ENCODE data around the gene ETV3. TPM values are rescaled to one million over a fixed set of nuclear protein-coding genes. Genes with fewer than 3 reads are reported as not detected.

The ETV3 gene
- polyA plus RNA-seq, 3 donors, result 4.8 to 62.3 (median 6.3) TPM

DNA sequence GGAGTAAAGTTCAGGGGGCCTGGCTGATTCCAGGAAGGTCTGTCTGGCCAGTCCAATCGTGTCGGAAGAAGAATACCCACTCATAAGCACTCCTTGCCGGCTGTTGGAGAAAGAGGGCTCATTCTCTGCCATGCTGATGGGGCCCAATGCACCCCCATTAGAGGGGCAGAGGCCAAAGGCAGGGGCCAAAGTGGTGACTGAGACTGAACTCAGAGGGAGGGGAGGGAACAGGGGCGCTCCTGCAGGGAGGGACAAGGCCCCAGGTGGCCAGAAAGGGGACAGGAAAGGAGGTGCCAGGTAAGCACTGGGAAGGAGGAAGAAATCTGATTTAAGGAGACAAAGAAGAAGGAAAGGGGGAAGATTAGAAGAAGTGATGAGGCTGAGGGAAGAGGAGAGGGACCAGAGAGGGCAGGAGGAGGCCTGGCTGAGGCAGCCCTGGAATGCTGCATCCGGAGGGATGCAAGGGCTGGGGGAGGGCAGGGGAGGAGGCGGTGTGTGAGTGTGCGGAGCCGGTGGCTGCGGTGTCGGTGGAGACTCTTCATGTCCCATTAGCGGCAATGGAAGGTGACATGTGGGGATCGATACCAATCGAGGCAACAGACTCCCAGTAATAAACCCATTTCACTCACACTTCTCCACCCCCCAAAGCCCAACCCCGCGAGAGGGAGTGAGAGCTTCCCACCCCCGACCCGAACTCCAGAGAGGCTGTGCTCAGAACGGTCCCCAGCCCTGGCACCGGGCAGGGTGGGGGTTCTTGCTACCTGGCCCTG is 26.6 kb downstream of the ETV3 start:
- intact Hi-C loops (cut with micrococcal nuclease), result no loop called here
- H3K9me3 Mint-ChIP-seq, result peaks cover 0 to 2% (median 0%) of the 10 kb centered on the region in 7 donors
- no peak for TF ChIP-seq CTCF (IDR thresholded peaks at IDR 0.05)
- Histone ChIP-seq H3K27ac (ENCODE audit: low read depth in 1 of 2, low read length in 2 of 2) (no peak overlapping the region), H3K36me3 (replicated peaks in 1 of 2; ENCODE audit: control insufficient read depth in 1 of 2, insufficient read depth in 2 of 2, low read length in 2 of 2) (no peaks in the 10 kb centered on the region), H2AFZ (ENCODE audit: insufficient read depth, low read depth, low read length, poor library complexity, severe bottlenecking) (no peak overlapping the region), H3K9me3 (replicated peaks in 1 of 2; ENCODE audit: control insufficient read depth in 1 of 2, insufficient read depth in 1 of 2, low read length in 2 of 2) (no peaks in the 10 kb centered on the region), H3K9ac (ENCODE audit: insufficient read depth, low read length, poor library complexity, severe bottlenecking) (no peak overlapping the region), H3K79me2 (ENCODE audit: insufficient read depth, low read length) (no peaks in the 10 kb centered on the region), H3K4me1 (ENCODE audit: control insufficient read depth in 1 of 2, insufficient read depth in 2 of 2, low read length in 2 of 2) (peaks cover 33 to 38% of the 10 kb centered on the region in 2 donors), H3K4me3 (replicated peaks in 1 of 3; ENCODE audit: low read depth in 2 of 3, low read length in 3 of 3) (no peak overlapping the region), H4K20me1 (ENCODE audit: insufficient read depth, low read length) (no peaks in the 10 kb centered on the region), H3K4me2 (replicated peaks; ENCODE audit: extremely low read depth, low read length, poor library complexity, severe bottlenecking) (no peak overlapping the region), H3K27me3 (ENCODE audit: control insufficient read depth in 2 of 2, insufficient read depth in 2 of 2, low read length in 2 of 2) (peaks cover 0 to 5% of the 10 kb centered on the region in 2 donors)
- peaks cover 37% of the 10 kb centered on the region for H3K4me1 Mint-ChIP-seq
- DNase-seq, result no peak
- no peak overlapping the region for H3K4me3 Mint-ChIP-seq
- peaks cover 9 to 35% (median 23%) of the 10 kb centered on the region in 3 donors for H3K27me3 Mint-ChIP-seq (ENCODE audit: low read depth in 3 of 3)
- H3K36me3 Mint-ChIP-seq, result peaks cover 0 to 5% of the 10 kb centered on the region in 2 donors
- peak overlapping the region in 3 of 7 donors; percentile 3 to 69 (median 35) for H3K27ac Mint-ChIP-seq
- WGBS (ENCODE audit: insufficient coverage), result 85% methylated on average over 11 of the region's 19 CpGs

- no peak for DNase-seq
- peaks cover 42 to 47% of the 10 kb centered on the region in 2 donors for H3K4me1 ChIP-seq (ENCODE audit: control insufficient read depth in 1 of 2, insufficient read depth in 2 of 2, low read length in 2 of 2)
- H3K79me2 ChIP-seq (ENCODE audit: insufficient read depth, low read length), result no peaks in the 10 kb centered on the region
- no peaks in the 10 kb centered on the region for H3K36me3 ChIP-seq (replicated peaks in 1 of 2; ENCODE audit: control insufficient read depth in 1 of 2, insufficient read depth in 2 of 2, low read length in 2 of 2)
- H3K9me3 ChIP-seq (replicated peaks in 1 of 2; ENCODE audit: control insufficient read depth in 1 of 2, insufficient read depth in 1 of 2, low read length in 2 of 2), result no peaks in the 10 kb centered on the region
- H3K27ac ChIP-seq (ENCODE audit: low read depth in 1 of 2, low read length in 2 of 2), result no peak overlapping the region
- Mint-ChIP-seq H3K4me1 (peaks cover 46% of the 10 kb centered on the region), H3K9me3 (peaks cover 0 to 2% (median 0%) of the 10 kb centered on the region in 7 donors), H3K4me3 (no peak overlapping the region), H3K36me3 (peaks cover 2 to 8% of the 10 kb centered on the region in 2 donors), H3K27ac (peak overlapping the region in 2 of 7 donors; percentile 23 to 77), H3K27me3 (ENCODE audit: low read depth in 3 of 3) (peaks cover 9 to 35% (median 23%) of the 10 kb centered on the region in 3 donors)
- no peak overlapping the region for H3K9ac ChIP-seq (ENCODE audit: insufficient read depth, low read length, poor library complexity, severe bottlenecking)
- no peak overlapping the region for H3K4me3 ChIP-seq (replicated peaks in 1 of 3; ENCODE audit: low read depth in 2 of 3, low read length in 3 of 3)
- no CpG with 5 or more reads among the region's 3 CpGs for WGBS (ENCODE audit: insufficient coverage)
- H2AFZ ChIP-seq (ENCODE audit: insufficient read depth, low read depth, low read length, poor library complexity, severe bottlenecking), result no peak overlapping the region
- no peak overlapping the region for H3K4me2 ChIP-seq (replicated peaks; ENCODE audit: extremely low read depth, low read length, poor library complexity, severe bottlenecking)
- H4K20me1 ChIP-seq (ENCODE audit: insufficient read depth, low read length), result no peaks in the 10 kb centered on the region
- no peak for TF ChIP-seq CTCF (IDR thresholded peaks at IDR 0.05)
- H3K27me3 ChIP-seq (ENCODE audit: control insufficient read depth in 2 of 2, insufficient read depth in 2 of 2, low read length in 2 of 2), result peaks cover 0 to 5% of the 10 kb centered on the region in 2 donors
- intact Hi-C loops (cut with micrococcal nuclease), result no loop called here
Measured at GRCh38 chr1:157110686-157111085, 27.5 kb downstream of the ETV3 start.

Data from CD14-positive monocyte (primary cell).